DOHH2 (cell line): ENCODE measurements around the gene SCTR.

Experiments
- CTCF ChIP-seq: fragments of 200-600 bp; sonication (generic); IDR thresholded peaks from one replicate; pipeline ENCODE4 v1.5.1; 2014; ENCODE audit warnings: antibody characterized with exemption, mild to moderate bottlenecking, low read depth, low read length; ENCODE audit not compliant: poor library complexity, severe bottlenecking
- EZH2phosphoT487 ChIP-seq: fragments of 200-600 bp; sonication (generic); IDR thresholded peaks from 2 replicates; pipeline ENCODE4 v1.6.1; 2017; ENCODE audit warnings: borderline replicate concordance, mild to moderate bottlenecking, antibody characterized with exemption, low read length, moderate library complexity, mixed read lengths

GRCh38 chr2:119512946-119513345, 11.3 kb downstream of the SCTR start:
- no peak for TF ChIP-seq CTCF
- no peak for TF ChIP-seq EZH2phosphoT487
